Liver (tissue), 9 donors: Measurements from ENCODE around the gene CORO2B. TPM values are rescaled to one million over a fixed set of nuclear protein-coding genes. Genes with fewer than 3 reads are reported as not detected.

Source experiments
- DNase-seq: peaks from one replicate; pipeline ENCODE4 v3.0.0-alpha.2; 2017; ENCODE audit warnings: low spot score
- H3K27ac ChIP-seq, 2 donors: one replicate each; pipeline ENCODE4 v1.7.0; 2013; ENCODE audit warnings: inconsistent platforms in 2 of 2, low read length in 2 of 2, control low read depth in 1 of 2, low read depth in 1 of 2, mild to moderate bottlenecking in 1 of 2
- H3K27me3 ChIP-seq, 4 donors: one replicate each; pipeline versions ENCODE4 v1.6.1 to v1.7.0; 2013; ENCODE audit warnings: low read length in 3 of 4, inconsistent platforms in 1 of 4, mild to moderate bottlenecking in 1 of 4, moderate library complexity in 1 of 4; ENCODE audit not compliant: control insufficient read depth in 4 of 4, insufficient read depth in 4 of 4
- H3K36me3 ChIP-seq, 4 donors: one replicate each; pipeline versions ENCODE4 v1.6.1 to v1.7.0; 2013; ENCODE audit warnings: low read length in 3 of 4, mild to moderate bottlenecking in 3 of 4, low read depth in 1 of 4, moderate library complexity in 1 of 4; ENCODE audit not compliant: control insufficient read depth in 4 of 4, insufficient read depth in 3 of 4
- H3K4me1 ChIP-seq, 4 donors: one replicate each; pipeline versions ENCODE4 v1.6.1 to v1.7.0; 2013; ENCODE audit warnings: low read length in 3 of 4, mild to moderate bottlenecking in 3 of 4, moderate library complexity in 1 of 4; ENCODE audit not compliant: control insufficient read depth in 4 of 4, insufficient read depth in 4 of 4
- H3K4me3 ChIP-seq, 3 donors: one replicate each; pipeline versions ENCODE4 v1.6.1 to v1.7.0; 2013; ENCODE audit warnings: low read length in 3 of 3, control low read depth in 1 of 3, low read depth in 1 of 3, mild to moderate bottlenecking in 1 of 3
- H3K9ac ChIP-seq, 2 donors: one replicate each; pipeline ENCODE4 v1.7.0; 2013; ENCODE audit warnings: low read length in 2 of 2, mild to moderate bottlenecking in 2 of 2, moderate library complexity in 2 of 2, control low read depth in 1 of 2, low read depth in 1 of 2
- H3K9me3 ChIP-seq, 4 donors: one replicate each; pipeline versions ENCODE4 v1.6.1 to v1.7.0; 2013; ENCODE audit warnings: low read length in 3 of 4; ENCODE audit not compliant: control insufficient read depth in 4 of 4
- EGR1 ChIP-seq, 2 donors: IDR thresholded peaks; 2 replicates each; pipeline ENCODE4 v1.6.1; 2016 to 2018; ENCODE audit warnings: antibody characterized with exemption in 2 of 2, low read depth in 2 of 2
- FOXA1 ChIP-seq: IDR thresholded peaks from 2 replicates; pipeline ENCODE4 v1.6.1; 2016; ENCODE audit warnings: antibody characterized with exemption
- FOXA2 ChIP-seq: IDR thresholded peaks from 2 replicates; pipeline ENCODE4 v1.6.1; 2016; ENCODE audit warnings: antibody characterized with exemption
- GABPA ChIP-seq, 2 donors: IDR thresholded peaks in 1 of 2; conservative IDR thresholded peaks in 1 of 2; 2 replicates each; pipeline ENCODE4 v1.6.1; 2016; ENCODE audit warnings: antibody characterized with exemption in 2 of 2, mild to moderate bottlenecking in 1 of 2, moderate library complexity in 1 of 2
- HNF4G ChIP-seq: IDR thresholded peaks from 2 replicates; pipeline ENCODE4 v1.6.1; 2016; ENCODE audit warnings: antibody characterized with exemption
- JUND ChIP-seq, 2 donors: IDR thresholded peaks; 2 replicates each; pipeline ENCODE4 v1.6.1; 2016; ENCODE audit warnings: antibody characterized with exemption in 2 of 2
- RAD21 ChIP-seq, 2 donors: IDR thresholded peaks; 2 replicates each; pipeline ENCODE4 v1.6.1; 2016; ENCODE audit warnings: antibody characterized with exemption in 2 of 2, mild to moderate bottlenecking in 2 of 2
- RXRA ChIP-seq, 2 donors: IDR thresholded peaks; 2 replicates each; pipeline ENCODE4 v1.6.1; 2017 to 2018; ENCODE audit warnings: antibody characterized with exemption in 2 of 2, mild to moderate bottlenecking in 1 of 2
- SP1 ChIP-seq: IDR thresholded peaks from 2 replicates; pipeline ENCODE4 v1.6.1; 2018; ENCODE audit warnings: antibody characterized with exemption, mild to moderate bottlenecking
- TAF1 ChIP-seq: conservative IDR thresholded peaks from 2 replicates; pipeline ENCODE4 v1.6.1; 2016; ENCODE audit warnings: antibody characterized with exemption, mild to moderate bottlenecking
- YY1 ChIP-seq: IDR thresholded peaks from 2 replicates; pipeline ENCODE4 v1.6.1; 2016; ENCODE audit warnings: antibody characterized with exemption, mild to moderate bottlenecking
- WGBS: extraction: QIAGEN DNeasy Blood & Tissue Kit; methylation state at CpG from one replicate; pipeline ENCODE4 v1.1.7; 2013; 5-methylcytosine and 5-hydroxymethylcytosine counted together
- polyA plus RNA-seq, 2 donors: library from polyadenylated mRNA; stranded (reverse) in 1 of 2; unstranded in 1 of 2; fragments of 200-250 nt in 1 of 2; fragments of >200 nt in 1 of 2; fragmentation: Nextera tagmentation in 1 of 2; extraction: Ambion mirVana in 1 of 2; gene quantifications; one replicate each; pipeline versions ENCODE4 v1.2.1 to v1.2.3, GENCODE V29; 2013 to 2015
- total RNA-seq, 2 donors: library from RNA; depleted of rRNA; stranded (reverse); fragments of >200 nt; gene quantifications; one replicate each; pipeline ENCODE4 v1.2.3, GENCODE V29; 2014
- TF ChIP-seq, protein P1 (sequence below): IDR thresholded peaks from 2 replicates; pipeline ENCODE4 v1.6.1; 2016; ENCODE audit warnings: antibody characterized with exemption, mild to moderate bottlenecking
- TF ChIP-seq, protein P2 (sequence below): IDR thresholded peaks from 2 replicates; pipeline ENCODE4 v1.6.1; 2016; ENCODE audit warnings: antibody characterized with exemption
- TF ChIP-seq, protein P3 (sequence below): IDR thresholded peaks from 2 replicates; pipeline ENCODE4 v1.6.1; 2016; ENCODE audit warnings: antibody characterized with exemption
- TF ChIP-seq, protein P4 (sequence below): fragments of 150-350 bp; IDR thresholded peaks from 2 replicates; pipeline ENCODE4 v1.5.1; 2017; ENCODE audit warnings: improper control_type of control experiment, low read depth, low read length; ENCODE audit not compliant: missing input control
- donor health status: healthy.
- donor health status: healthy.
- donor health status: healthy.
- donor health status: healthy.
- donor health status: healthy.

The CORO2B gene
- total and polyA plus RNA-seq, 4 donors, result 0.15 to 0.65 (median 0.52) TPM

DNA sequence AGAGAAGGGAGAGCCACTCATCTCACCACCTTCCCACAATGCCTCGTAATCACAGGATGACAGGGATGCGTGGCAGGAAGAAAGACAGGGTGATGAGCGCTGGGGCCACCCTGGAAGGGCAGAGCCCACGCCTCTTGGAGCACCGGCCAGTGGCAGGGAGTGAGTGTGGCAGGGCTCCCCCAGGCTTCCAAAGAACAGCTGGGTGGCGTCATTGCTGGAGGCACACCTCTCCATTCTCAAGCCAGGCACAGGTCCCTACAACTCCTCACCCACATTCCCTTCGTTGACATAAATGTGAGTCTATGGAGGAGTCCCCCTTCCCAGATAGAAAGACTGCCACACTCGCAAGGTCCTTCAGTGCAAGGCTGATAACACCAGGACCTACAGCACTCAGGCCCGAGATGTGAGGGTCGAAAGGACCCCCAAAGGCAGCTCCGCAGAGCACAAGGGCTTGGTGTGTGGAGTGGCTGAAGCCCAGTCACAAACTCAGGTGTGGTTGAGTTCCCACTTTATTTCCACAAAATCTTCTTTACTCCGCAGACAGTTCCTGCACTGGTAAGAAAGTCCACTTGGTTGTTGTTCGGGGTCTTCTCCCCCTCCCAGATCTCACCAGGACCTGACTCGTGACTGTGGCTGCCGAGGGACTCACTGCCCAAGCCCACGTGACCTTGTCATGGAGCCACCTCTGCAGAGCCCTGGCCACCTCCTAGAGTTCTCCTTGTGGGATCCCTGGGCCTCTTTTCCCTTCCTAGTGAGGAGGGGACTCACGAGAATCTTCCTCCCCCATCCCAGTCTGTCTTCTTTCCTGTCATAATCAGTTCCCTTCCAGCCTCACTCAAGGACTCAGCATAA, 22.4 kb upstream of the CORO2B start:
- H3K9me3 ChIP-seq, result no peaks in the 10 kb centered on the region
- no peak overlapping the region for H3K27ac ChIP-seq
- no peak for DNase-seq
- 87% methylated on average over 17 of the region's 17 CpGs for WGBS
- H3K4me1 ChIP-seq, result peaks cover 1 to 9% (median 6%) of the 10 kb centered on the region in 4 donors
- no peak for TF ChIP-seq RXRA (IDR thresholded peaks at IDR 0.05)
- no peak for TF ChIP-seq HNF4G
- TF ChIP-seq RAD21 (IDR thresholded peaks at IDR 0.05), result no peak
- no peak for TF ChIP-seq GABPA (IDR thresholded peaks at IDR 0.05 in 1 of 2, conservative IDR thresholded peaks at IDR 0.05 in 1 of 2)
- TF ChIP-seq TAF1, result no peak
- TF ChIP-seq FOXA1, result no peak
- TF ChIP-seq, protein P1, sequence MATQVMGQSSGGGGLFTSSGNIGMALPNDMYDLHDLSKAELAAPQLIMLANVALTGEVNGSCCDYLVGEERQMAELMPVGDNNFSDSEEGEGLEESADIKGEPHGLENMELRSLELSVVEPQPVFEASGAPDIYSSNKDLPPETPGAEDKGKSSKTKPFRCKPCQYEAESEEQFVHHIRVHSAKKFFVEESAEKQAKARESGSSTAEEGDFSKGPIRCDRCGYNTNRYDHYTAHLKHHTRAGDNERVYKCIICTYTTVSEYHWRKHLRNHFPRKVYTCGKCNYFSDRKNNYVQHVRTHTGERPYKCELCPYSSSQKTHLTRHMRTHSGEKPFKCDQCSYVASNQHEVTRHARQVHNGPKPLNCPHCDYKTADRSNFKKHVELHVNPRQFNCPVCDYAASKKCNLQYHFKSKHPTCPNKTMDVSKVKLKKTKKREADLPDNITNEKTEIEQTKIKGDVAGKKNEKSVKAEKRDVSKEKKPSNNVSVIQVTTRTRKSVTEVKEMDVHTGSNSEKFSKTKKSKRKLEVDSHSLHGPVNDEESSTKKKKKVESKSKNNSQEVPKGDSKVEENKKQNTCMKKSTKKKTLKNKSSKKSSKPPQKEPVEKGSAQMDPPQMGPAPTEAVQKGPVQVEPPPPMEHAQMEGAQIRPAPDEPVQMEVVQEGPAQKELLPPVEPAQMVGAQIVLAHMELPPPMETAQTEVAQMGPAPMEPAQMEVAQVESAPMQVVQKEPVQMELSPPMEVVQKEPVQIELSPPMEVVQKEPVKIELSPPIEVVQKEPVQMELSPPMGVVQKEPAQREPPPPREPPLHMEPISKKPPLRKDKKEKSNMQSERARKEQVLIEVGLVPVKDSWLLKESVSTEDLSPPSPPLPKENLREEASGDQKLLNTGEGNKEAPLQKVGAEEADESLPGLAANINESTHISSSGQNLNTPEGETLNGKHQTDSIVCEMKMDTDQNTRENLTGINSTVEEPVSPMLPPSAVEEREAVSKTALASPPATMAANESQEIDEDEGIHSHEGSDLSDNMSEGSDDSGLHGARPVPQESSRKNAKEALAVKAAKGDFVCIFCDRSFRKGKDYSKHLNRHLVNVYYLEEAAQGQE, result no peak
- no peak for TF ChIP-seq JUND (IDR thresholded peaks at IDR 0.05)
- TF ChIP-seq FOXA2, result no peak
- no peak for TF ChIP-seq YY1
- no peak for TF ChIP-seq EGR1 (IDR thresholded peaks at IDR 0.05; ENCODE audit: low read depth in 2 of 2)
- TF ChIP-seq, protein P2, sequence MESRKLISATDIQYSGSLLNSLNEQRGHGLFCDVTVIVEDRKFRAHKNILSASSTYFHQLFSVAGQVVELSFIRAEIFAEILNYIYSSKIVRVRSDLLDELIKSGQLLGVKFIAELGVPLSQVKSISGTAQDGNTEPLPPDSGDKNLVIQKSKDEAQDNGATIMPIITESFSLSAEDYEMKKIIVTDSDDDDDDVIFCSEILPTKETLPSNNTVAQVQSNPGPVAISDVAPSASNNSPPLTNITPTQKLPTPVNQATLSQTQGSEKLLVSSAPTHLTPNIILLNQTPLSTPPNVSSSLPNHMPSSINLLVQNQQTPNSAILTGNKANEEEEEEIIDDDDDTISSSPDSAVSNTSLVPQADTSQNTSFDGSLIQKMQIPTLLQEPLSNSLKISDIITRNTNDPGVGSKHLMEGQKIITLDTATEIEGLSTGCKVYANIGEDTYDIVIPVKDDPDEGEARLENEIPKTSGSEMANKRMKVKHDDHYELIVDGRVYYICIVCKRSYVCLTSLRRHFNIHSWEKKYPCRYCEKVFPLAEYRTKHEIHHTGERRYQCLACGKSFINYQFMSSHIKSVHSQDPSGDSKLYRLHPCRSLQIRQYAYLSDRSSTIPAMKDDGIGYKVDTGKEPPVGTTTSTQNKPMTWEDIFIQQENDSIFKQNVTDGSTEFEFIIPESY, result no peak
- TF ChIP-seq, protein P3, sequence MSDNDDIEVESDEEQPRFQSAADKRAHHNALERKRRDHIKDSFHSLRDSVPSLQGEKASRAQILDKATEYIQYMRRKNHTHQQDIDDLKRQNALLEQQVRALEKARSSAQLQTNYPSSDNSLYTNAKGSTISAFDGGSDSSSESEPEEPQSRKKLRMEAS, result no peak
- TF ChIP-seq, protein P4, sequence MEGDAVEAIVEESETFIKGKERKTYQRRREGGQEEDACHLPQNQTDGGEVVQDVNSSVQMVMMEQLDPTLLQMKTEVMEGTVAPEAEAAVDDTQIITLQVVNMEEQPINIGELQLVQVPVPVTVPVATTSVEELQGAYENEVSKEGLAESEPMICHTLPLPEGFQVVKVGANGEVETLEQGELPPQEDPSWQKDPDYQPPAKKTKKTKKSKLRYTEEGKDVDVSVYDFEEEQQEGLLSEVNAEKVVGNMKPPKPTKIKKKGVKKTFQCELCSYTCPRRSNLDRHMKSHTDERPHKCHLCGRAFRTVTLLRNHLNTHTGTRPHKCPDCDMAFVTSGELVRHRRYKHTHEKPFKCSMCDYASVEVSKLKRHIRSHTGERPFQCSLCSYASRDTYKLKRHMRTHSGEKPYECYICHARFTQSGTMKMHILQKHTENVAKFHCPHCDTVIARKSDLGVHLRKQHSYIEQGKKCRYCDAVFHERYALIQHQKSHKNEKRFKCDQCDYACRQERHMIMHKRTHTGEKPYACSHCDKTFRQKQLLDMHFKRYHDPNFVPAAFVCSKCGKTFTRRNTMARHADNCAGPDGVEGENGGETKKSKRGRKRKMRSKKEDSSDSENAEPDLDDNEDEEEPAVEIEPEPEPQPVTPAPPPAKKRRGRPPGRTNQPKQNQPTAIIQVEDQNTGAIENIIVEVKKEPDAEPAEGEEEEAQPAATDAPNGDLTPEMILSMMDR, result no peak
- TF ChIP-seq SP1, result no peak
- no peak overlapping the region for H3K9ac ChIP-seq
- H3K36me3 ChIP-seq, result no peaks in the 10 kb centered on the region
- H3K27me3 ChIP-seq, result no peaks in the 10 kb centered on the region
- H3K4me3 ChIP-seq, result no peak overlapping the region
